Cardiac muscle cell (in vitro differentiated cells and primary cell): ENCODE results near the gene C19orf44. TPM values are rescaled to one million over a fixed set of nuclear protein-coding genes. Genes with fewer than 3 reads are reported as not detected.
"Not testable (repeated sequence)": the region's sequence is repeated elsewhere in the genome, so short reads cannot be mapped to it uniquely, and the experiment has no call there.

Experiments used
- DNase-seq, 2 donors: peaks; one replicate each; pipeline versions ENCODE4 v3.0.0 to v3.0.0-alpha.2; 2010 to 2017; ENCODE audit warnings: low read depth in 1 of 2, low spot score in 1 of 2
- H3K27ac ChIP-seq: fragments of 200-600 bp; sonication (generic); 2 replicates; pipeline ENCODE4 v1.5.1; 2016
- H3K27me3 ChIP-seq: fragments of 200-600 bp; sonication (generic); 2 replicates; pipeline ENCODE4 v1.6.0; 2016; ENCODE audit warnings: control low read depth
- H3K36me3 ChIP-seq: fragments of 200-600 bp; sonication (generic); 2 replicates; pipeline ENCODE4 v1.5.1; 2016; ENCODE audit warnings: control low read depth
- H3K4me1 ChIP-seq: fragments of 200-600 bp; sonication (generic); 2 replicates; pipeline ENCODE4 v1.8.1; 2017; ENCODE audit warnings: low read depth, mild to moderate bottlenecking, mixed run types
- H3K4me3 ChIP-seq: fragments of 200-600 bp; sonication (generic); 2 replicates; pipeline ENCODE4 v1.5.1; 2016; ENCODE audit warnings: mild to moderate bottlenecking
- H3K9me3 ChIP-seq: fragments of 200-600 bp; sonication (generic); 2 replicates; pipeline ENCODE4 v1.5.1; 2017; ENCODE audit warnings: low read depth, mild to moderate bottlenecking, control low read depth
- polyA plus RNA-seq: library from polyadenylated mRNA; unstranded; fragments of >200 nt; fragmentation: Nextera tagmentation; extraction: Ambion mirVana; gene quantifications from 2 replicates; pipeline ENCODE4 v1.2.1, GENCODE V29; 2016
- total RNA-seq: library from RNA; depleted of rRNA; stranded (reverse); fragments of >200 nt; gene quantifications from 2 replicates; pipeline ENCODE4 v1.2.3, GENCODE V29; 2016
- TF ChIP-seq, protein P1 (sequence below): IDR thresholded peaks from 2 replicates; pipeline ENCODE4 v1.5.1; 2012; ENCODE audit warnings: low read depth, mild to moderate bottlenecking, low read length

Gene C19orf44
- total and polyA plus RNA-seq, 2 experiments from 2014 or later = 5.1 to 9.2 TPM

DNA sequence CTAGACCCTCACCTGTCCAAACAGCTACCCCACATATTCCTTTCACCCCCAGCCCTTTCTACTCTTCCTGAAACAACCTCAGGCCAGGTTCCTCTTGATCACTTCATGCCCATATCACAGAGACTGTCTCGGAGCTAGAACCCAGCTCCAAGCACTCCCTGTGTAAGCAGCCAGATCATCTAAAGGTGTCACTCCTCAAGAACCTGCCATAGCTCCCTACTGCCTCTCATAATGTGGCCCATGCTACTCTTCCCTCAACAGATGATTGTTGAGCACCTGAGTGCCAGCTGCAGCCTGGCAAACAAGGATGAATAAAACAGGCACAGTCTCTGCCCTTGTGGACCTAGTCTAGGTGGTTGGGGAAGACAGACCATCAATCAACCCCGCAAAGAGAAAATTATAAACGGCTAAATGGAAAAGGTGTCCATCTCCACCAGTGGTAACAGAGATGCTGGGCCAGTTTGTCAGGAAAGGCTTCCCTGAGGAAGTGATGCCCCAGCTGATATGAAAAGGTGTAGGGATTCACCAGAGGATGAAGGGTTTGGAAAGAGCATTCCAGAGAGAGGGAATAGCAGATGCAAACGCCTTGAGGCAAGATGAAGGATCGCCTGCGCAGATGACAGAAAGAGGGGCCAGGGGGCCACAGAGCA, 32.7 kb upstream of the C19orf44 start:
- Histone ChIP-seq H3K36me3 (no peaks in the 10 kb centered on the region), H3K9me3 (no peaks in the 10 kb centered on the region), H3K4me3 (no peak overlapping the region), H3K4me1 (peaks cover 28% of the 10 kb centered on the region), H3K27ac (peak overlapping the region; percentile 96), H3K27me3 (no peaks in the 10 kb centered on the region)
- DNase-seq = no peak
- TF ChIP-seq, protein P1, sequence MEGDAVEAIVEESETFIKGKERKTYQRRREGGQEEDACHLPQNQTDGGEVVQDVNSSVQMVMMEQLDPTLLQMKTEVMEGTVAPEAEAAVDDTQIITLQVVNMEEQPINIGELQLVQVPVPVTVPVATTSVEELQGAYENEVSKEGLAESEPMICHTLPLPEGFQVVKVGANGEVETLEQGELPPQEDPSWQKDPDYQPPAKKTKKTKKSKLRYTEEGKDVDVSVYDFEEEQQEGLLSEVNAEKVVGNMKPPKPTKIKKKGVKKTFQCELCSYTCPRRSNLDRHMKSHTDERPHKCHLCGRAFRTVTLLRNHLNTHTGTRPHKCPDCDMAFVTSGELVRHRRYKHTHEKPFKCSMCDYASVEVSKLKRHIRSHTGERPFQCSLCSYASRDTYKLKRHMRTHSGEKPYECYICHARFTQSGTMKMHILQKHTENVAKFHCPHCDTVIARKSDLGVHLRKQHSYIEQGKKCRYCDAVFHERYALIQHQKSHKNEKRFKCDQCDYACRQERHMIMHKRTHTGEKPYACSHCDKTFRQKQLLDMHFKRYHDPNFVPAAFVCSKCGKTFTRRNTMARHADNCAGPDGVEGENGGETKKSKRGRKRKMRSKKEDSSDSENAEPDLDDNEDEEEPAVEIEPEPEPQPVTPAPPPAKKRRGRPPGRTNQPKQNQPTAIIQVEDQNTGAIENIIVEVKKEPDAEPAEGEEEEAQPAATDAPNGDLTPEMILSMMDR = no peak

- peak overlapping the region; percentile 96 for H3K27ac ChIP-seq
- TF ChIP-seq, protein P1 = no peak
- DNase-seq = peak; percentile 29 to 69
- H3K4me3 ChIP-seq = no peak overlapping the region
- no peaks in the 10 kb centered on the region for H3K36me3 ChIP-seq
- H3K27me3 ChIP-seq = no peaks in the 10 kb centered on the region
- H3K4me1 ChIP-seq = peaks cover 24% of the 10 kb centered on the region
- no peaks in the 10 kb centered on the region for H3K9me3 ChIP-seq
These were observed 32.1 kb upstream of the C19orf44 start for GRCh38 chr19:16463991-16464575.

DNA sequence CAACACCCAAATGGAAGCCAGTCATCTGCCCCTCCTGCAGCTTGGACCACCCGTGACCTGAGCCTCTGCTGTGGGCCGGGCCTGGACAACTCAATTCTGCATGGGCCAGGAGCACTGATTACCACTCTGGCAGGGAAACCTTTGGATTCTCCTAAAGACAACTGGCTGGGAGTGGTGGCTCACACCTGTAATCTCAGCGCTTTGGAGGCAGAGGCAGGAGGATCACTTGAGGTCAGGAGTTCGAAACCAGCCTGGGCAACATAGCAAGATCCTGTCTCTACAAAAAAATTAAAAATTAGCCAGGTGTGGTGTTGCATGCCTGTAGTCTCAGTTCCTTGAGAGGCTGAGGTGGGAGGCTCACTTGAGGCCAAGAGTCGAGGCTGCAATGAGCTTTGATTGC, 31.0 kb upstream of the C19orf44 start:
- peaks cover 35% of the 10 kb centered on the region for H3K4me1 ChIP-seq
- peak overlapping the region; percentile 96 for H3K27ac ChIP-seq
- H3K27me3 ChIP-seq = no peaks in the 10 kb centered on the region
- no peaks in the 10 kb centered on the region for H3K9me3 ChIP-seq
- TF ChIP-seq, protein P1 = no peak
- no peak for DNase-seq
- no peak overlapping the region for H3K4me3 ChIP-seq
- H3K36me3 ChIP-seq = no peaks in the 10 kb centered on the region

DNA sequence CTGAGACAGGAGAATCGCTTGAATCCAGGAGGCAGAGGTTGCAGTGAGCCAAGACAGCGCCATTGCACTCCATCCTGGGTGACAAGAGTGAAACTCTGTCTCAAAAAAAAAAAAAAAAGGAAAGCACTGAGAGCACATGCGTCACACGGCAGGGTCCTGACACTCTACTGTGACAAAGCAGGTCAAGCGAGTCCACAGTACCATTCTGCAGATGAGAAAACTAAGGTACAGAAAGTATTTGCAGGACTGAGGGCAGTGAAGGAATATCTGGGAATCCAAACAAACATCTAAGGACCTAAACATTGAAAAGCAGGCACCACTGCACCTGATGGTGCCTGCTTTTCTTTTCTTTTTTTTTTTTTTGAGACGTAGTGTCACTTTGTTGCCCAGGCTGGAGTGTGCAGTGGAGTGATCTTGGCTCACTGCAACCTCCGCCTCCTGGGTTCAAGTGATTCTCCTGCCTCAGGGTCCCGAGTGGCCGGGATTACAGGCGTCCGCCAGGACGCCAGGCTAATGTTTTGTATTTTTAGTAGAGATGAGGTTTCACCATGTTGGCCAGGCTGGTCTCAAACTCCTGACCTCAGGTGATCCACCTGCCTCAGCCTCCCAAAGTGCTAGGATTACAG, 29.3 kb upstream of the C19orf44 start:
- H3K9me3 ChIP-seq, H3K4me3 ChIP-seq, H3K36me3 ChIP-seq, DNase-seq, H3K27me3 ChIP-seq, H3K27ac ChIP-seq: not testable (repeated sequence)
- H3K4me1 ChIP-seq = peaks cover 39% of the 10 kb centered on the region

DNA sequence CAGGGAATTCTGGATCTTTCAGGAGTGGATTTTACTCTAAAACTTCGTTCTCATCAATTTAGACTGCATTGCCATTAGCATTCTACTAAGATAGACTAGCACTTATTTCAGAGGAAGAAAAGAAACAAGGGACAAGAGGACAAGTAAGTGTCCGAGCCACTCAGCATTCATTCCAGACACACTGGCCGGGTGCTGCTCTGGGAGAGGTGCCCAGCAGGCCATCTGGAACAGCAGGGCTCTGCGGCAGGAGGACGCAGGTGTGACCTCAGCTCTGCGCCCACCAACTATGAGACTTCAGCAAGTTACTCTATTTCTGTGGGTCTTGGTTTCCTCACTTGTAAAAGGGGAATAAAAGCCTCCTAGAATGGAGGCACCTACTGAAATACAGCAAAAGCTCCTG, 28.6 kb upstream of the C19orf44 start:
- Histone ChIP-seq H3K27me3 (no peaks in the 10 kb centered on the region), H3K27ac (no peak overlapping the region)

More for the DNA sequence above, 28.6 kb upstream of the C19orf44 start:
- H3K36me3 ChIP-seq = no peaks in the 10 kb centered on the region
- no peaks in the 10 kb centered on the region for H3K9me3 ChIP-seq
- H3K4me1 ChIP-seq = peaks cover 36% of the 10 kb centered on the region
- DNase-seq = no peak
- TF ChIP-seq, protein P1 = no peak
- H3K4me3 ChIP-seq = no peak overlapping the region
